ENCODE results near the gene TRRAP. TPM values are rescaled to one million over a fixed set of nuclear protein-coding genes. Genes with fewer than 3 reads are reported as not detected.

The TRRAP gene
- total and polyA plus RNA-seq, 2 of the 4 experiments (the other 2 are of a cell fraction), result 12.5 to 18.1 TPM

- H3K56ac ChIP-seq (ENCODE audit: extremely low read depth, insufficient read depth, low read length), result no peak overlapping the region
- ChIA-PET POLR2A (ENCODE audit: unreplicated experiment) (no interaction called here), CTCF (interaction anchor here (0.9 kb wide), 1 partner anchor 51 kb away, joined by 5 read pairs; no protein-coding TSS in a partner anchor)
- in situ Hi-C loops (cut with MboI; ENCODE audit: low sequenced_read_pairs), result no loop called here
- H3K4ac ChIP-seq (ENCODE audit: low read depth, low read length), result no peak overlapping the region
- no peak overlapping the region for H2AFZ ChIP-seq (replicated peaks; ENCODE audit: low read length, poor library complexity)
- no peak overlapping the region for H4K8ac ChIP-seq (ENCODE audit: low read depth in 2 of 2, low read length in 2 of 2)
- no peaks in the 10 kb centered on the region; the same call in 1 of the 2 replicates for H3K9me3 ChIP-seq (ENCODE audit: control insufficient read depth, insufficient read depth, low read length)
- H3K4me2 ChIP-seq (ENCODE audit: low read depth, low read length), result no peak overlapping the region
- no peak overlapping the region for H2AK9ac ChIP-seq (replicated peaks; ENCODE audit: low read depth, low read length, poor library complexity)
- no peak for TF ChIP-seq MAFK (IDR thresholded peaks at IDR 0.05; ENCODE audit: low read depth, low read length)
- no peak for TF ChIP-seq BHLHE40 (IDR thresholded peaks at IDR 0.05; ENCODE audit: low read depth, low read length)
- TF ChIP-seq RAD21 (IDR thresholded peaks at IDR 0.05; ENCODE audit: low read length), result no peak
- H3K4me1 ChIP-seq (ENCODE audit: control insufficient read depth, insufficient read depth, low read length), result no peaks in the 10 kb centered on the region
- no peaks in the 10 kb centered on the region; the same call in 1 of the 2 replicates for H3K9me1 ChIP-seq (ENCODE audit: insufficient read depth, low read length)
- no peak for DNase-seq
- H3K79me1 ChIP-seq (ENCODE audit: low read depth in 1 of 2, low read length in 2 of 2), result peaks cover 0 to 9% of the 10 kb centered on the region in 2 experiments; a peak in 2 of 4 replicates
- no peak overlapping the region for H3K18ac ChIP-seq (ENCODE audit: low read depth, low read length)
- H3K36me3 ChIP-seq (ENCODE audit: control insufficient read depth, insufficient read depth, low read length), result peaks cover 66% of the 10 kb centered on the region
- H3K27ac ChIP-seq (ENCODE audit: insufficient read depth, low read length), result no peak overlapping the region
- no peak overlapping the region for H3K9ac ChIP-seq (ENCODE audit: low read depth, low read length)
- H2BK15ac ChIP-seq (ENCODE audit: low read depth, low read length), result no peak overlapping the region
- no peak overlapping the region for H2BK20ac ChIP-seq (ENCODE audit: low read depth, low read length)
- no peak overlapping the region for H2AK5ac ChIP-seq (ENCODE audit: low read depth, low read length)
- WGBS, 2 experiments (ENCODE audit: extremely low coverage in 2 of 2, insufficient read length in 1 of 2), result 90% methylated on average over 2 of the region's 4 CpGs; no CpG with 5 or more reads in 1 of the 2 experiments
- dilution Hi-C loops (cut with HindIII; ENCODE audit: low sequenced_read_pairs, unreplicated experiment), result no loop called here
- H4K5ac ChIP-seq (ENCODE audit: low read depth, low read length), result no peak overlapping the region
- H3K27me3 ChIP-seq (ENCODE audit: control insufficient read depth, insufficient read depth, low read length), result no peaks in the 10 kb centered on the region
- no peak for ATAC-seq (ENCODE audit: low read depth)
- no peaks in the 10 kb centered on the region for H4K20me1 ChIP-seq (ENCODE audit: insufficient read depth, low read length)
- H3K23ac ChIP-seq (ENCODE audit: low read depth, low read length), result no peak overlapping the region
- no peak overlapping the region for H3K4me3 ChIP-seq (ENCODE audit: insufficient read depth, low read depth, low read length)
- no TSS peak for BruUV-seq (replicated peaks)
- H3K14ac ChIP-seq (replicated peaks; ENCODE audit: low read depth, low read length), result no peak overlapping the region
- intact Hi-C loops (cut with micrococcal nuclease), result loop anchor here (5.0 to 10.0 kb wide), 2 partner anchors 43 to 91 kb away; no protein-coding TSS in a partner anchor
- H4K91ac ChIP-seq (ENCODE audit: insufficient read depth, low read depth, low read length), result no peak overlapping the region
- H2BK120ac ChIP-seq (ENCODE audit: low read depth, low read length), result no peak overlapping the region
- no peak overlapping the region for H2BK5ac ChIP-seq (ENCODE audit: low read depth, low read length, poor library complexity, severe bottlenecking)
Observed at GRCh38 chr7:98985406-98985805, 107.1 kb downstream of the TRRAP start.
